Renal cortical epithelial cell (primary cell): Measurements from ENCODE around the gene KIAA0408. TPM values are rescaled to one million over a fixed set of nuclear protein-coding genes. Genes with fewer than 3 reads are reported as not detected.
"Not testable (repeated sequence)": the region's sequence is repeated elsewhere in the genome, so short reads cannot be mapped to it uniquely, and the experiment has no call there.

Source experiments
- DNase-seq: peaks from one replicate; pipeline ENCODE4 v3.0.0-alpha.2; 2011; ENCODE audit warnings: low read depth
- total RNA-seq: library from RNA; depleted of rRNA; stranded (reverse); fragments of >200 nt; gene quantifications from 2 replicates; pipeline ENCODE4 v1.2.3, GENCODE V29; 2014

KIAA0408 gene
- total RNA-seq, 1 donor from 2014 or later = 4.4 TPM

DNA sequence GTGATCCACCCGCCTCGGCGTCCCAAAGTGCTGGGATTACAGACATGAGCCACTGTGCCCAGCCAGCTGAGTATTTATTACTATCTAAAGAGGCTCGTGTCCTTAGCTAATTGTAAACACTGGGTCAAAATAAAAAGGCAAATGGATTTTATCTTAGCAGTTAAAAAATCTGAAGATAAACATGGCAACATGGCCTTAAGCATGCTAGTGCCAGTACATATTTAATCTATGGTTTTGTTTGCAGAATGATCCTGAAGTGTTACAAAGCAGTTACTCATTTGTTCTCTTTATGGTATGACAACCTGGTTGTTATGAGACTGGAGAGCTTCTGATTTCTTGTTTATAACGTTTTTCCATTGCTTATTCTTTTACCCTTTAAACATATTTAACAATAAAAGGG is 3.9 kb upstream of the KIAA0408 start:
- DNase-seq = no peak

DNA sequence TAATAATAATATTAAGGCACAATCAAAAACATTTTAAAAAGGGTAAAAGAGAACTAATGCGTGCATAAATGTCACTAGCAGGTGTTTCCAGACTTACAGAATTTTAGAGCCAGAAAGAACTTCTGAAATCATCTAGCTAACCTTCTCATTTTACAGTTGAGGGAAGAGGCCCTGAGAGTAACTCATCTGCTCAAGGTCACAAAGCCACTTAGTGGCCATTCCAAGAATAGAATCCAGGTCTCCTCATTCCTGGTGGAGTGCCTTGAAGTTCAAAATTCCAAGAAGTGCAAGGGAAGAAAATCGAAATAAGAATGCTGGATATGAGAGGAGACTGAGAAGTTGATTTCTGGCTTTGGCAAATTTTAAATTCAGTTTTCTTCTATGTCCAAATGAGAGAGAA is 3.2 kb upstream of the KIAA0408 start:
- DNase-seq = no peak

GRCh38 chr6:127460465-127460864 is 1.3 kb upstream of the KIAA0408 start:
- no peak for DNase-seq

DNA sequence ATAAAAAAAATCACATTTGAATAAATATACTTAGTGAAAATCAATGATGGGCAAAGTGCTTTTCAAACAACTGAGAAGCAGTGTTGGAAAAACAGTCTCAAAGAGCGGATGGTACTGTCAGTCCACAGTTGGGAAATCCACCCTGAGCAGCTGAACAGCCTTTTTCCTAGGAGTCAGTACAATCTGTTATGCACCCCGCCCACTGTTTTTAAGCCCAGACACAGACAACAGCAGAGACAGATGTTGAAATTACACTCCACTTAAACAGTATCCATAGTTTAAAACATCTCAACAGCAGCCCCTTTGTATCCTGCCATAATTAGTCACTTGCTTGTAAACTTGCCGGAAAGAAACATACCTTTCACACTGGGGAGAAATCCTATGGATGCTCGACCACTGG is 372 bp downstream of the KIAA0408 start:
- no peak for DNase-seq

DNA sequence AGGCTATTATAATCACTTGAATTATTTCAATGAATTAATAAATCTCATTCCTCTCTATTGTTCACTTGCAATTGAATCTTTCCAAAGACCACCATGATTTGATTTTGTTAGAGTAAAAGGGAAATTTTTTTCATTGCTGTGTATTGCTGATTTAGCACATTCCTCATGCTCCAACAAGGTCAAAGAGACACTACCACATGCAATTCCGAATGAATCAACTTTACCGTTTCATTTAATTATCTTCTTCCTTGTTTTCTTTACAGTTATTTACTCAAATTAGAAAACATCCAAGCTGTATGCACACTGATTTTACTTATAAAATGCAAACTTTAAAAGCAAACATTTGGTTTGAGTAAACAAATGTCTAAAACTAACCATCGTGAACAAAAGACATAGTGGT is 967 bp downstream of the KIAA0408 start:
- no peak for DNase-seq

- peak; percentile 89 for DNase-seq
These were observed 1.6 kb downstream of the KIAA0408 start for GRCh38 chr6:127457456-127458064.

- no peak for DNase-seq
These were observed 2.7 kb downstream of the KIAA0408 start for GRCh38 chr6:127456465-127456864.

GRCh38 chr6:127453845-127454619 is 5.2 kb downstream of the KIAA0408 start:
- DNase-seq = no peak

- no peak for DNase-seq
These were observed 6.4 kb downstream of the KIAA0408 start for GRCh38 chr6:127452803-127453202.

DNA sequence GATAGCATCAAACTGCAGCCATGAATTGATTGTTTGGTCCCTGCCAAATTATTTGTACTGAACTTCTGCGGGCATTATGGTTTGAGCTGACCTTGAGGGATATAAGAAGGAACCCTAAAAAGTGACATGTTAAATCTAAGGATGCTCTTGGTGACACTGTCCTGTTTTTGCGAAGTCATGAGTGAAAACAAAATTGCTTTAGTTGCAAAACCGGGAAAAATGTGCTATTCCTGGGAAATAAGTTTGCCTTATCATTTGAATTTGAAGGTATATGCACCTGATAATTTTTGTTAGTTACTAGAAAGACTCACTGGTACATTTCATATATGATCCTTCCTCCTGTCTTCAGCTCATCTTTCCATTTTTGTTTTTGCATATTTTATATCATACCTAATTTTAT is 7.8 kb downstream of the KIAA0408 start:
- DNase-seq = no peak

DNA sequence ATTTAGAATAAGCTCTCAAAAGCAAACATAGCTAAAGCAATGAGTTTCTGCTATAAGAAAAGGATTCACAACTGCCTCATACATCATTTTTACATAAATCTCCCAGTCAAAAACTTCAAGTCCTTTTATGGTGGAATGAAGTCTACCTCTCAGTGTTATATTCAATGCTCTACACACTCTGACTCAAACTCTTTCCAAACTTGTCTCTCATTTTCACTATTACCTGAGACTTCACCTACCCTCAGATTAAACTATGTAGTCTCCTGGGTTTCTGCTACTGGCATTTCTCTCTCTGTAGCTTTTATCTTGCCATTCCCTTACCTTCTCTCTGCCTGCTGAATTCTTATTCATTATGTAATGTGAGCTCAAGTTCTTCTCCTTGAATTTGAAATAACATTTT is 11.4 kb downstream of the KIAA0408 start:
- no peak for DNase-seq

DNA sequence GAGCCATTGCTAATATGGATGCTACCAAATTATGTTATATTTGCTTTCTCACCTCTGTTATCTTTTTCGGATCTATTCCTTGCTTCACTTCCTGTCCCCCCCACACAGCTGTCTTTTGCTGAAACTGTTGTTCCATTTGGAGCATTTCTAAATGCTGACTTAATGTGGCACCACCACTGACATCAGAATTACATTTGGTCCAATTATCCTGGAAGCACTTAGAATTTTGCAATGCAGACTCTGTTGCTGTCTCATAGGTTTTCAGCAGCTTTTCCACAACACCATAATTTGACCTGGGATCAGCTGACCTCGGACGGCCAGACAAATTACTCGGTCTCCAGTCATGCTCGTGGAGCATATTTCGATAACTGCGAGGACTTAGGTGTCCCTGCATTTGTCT is 12.8 kb downstream of the KIAA0408 start:
- no peak for DNase-seq

DNA sequence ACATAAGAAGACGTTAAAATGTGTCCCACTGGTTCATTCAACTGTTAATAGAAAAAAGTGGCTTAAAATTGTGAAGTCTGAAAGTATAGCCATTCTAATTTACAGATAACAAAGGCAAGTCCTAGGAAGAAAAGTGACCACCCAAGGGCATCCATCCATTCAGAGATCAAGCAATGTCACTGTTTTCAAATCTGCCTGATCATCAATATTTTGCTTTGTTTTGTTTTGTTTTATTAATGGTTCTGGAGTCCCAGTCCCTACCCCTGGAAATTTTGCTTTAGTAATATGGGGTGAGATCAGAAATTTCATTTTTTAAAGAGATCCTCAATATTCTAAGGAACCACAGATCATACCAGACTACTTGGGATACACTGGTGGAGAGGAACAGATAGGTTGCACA is 17.3 kb downstream of the KIAA0408 start:
- no peak for DNase-seq

DNA sequence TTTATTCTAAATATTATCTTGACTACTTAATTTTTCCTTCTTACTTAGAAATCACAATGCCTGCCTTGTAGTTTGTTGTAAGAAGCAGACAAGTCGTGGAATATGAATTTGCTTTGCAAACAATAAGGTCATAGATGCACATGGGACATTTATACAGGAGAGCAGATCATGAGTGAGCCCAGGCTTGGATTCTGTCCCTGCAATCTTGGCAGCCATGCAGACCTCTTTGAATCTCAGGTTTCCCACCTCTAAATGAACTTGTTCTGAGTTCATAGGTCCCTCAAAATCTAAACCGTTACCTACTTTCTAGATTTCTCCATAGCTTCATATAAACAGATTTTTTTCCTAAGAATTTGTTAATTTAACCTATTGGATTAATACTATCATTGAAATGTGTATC is 19.5 kb downstream of the KIAA0408 start:
- DNase-seq = no peak

GRCh38 chr6:127436578-127437110 is 22.5 kb downstream of the KIAA0408 start:
- DNase-seq = no peak

DNA sequence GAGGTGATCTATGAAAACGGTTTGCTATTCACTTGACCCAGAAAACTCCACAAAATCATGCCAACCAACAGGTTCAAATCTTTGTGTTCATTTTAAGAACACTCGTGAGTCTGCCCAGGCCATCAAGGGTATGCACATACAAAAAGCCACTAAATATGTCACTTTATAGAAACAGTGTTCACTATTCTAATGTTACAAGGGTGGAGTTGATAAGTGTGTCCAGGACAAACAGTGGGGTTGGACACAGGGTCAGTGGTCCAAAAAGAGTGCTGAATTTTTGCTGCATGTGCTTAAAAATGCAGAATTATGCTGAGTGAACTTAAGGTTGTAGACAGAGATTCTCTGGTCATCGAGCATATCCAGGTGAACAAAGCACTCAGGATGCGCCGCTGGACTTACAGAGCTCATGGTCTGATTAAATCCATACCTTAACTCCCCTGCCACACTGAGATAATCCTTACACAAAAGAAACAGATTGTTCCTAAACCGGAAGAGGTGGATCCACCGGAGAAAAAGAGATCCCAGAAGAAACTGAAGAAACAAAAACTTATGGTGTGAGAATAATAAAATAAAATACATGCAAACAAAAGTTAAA is 23.5 kb downstream of the KIAA0408 start:
- DNase-seq = no peak

GRCh38 chr6:127434651-127435050 is 24.5 kb downstream of the KIAA0408 start:
- no peak for DNase-seq

DNA sequence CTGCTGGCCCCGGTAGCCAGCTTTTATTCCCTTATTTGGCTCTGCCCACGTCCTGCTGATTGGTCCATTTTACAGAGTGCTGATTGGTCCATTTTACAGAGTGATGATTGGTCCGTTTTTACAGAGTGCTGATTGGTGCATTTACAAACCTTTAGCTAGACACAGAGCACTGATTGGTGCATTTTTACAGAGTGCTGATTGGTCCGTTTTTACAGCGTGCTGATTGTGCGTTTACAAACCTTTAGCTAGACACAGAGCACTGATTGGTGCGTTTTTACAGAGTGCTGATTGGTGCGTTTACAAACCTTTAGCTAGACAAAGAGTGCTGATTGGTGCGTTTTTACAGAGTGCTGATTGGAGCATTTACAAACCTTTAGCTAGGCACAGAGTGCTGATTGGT is 30.6 kb downstream of the KIAA0408 start:
- DNase-seq = not testable (repeated sequence)

GRCh38 chr6:127423921-127424320 is 35.3 kb downstream of the KIAA0408 start:
- DNase-seq = no peak

DNA sequence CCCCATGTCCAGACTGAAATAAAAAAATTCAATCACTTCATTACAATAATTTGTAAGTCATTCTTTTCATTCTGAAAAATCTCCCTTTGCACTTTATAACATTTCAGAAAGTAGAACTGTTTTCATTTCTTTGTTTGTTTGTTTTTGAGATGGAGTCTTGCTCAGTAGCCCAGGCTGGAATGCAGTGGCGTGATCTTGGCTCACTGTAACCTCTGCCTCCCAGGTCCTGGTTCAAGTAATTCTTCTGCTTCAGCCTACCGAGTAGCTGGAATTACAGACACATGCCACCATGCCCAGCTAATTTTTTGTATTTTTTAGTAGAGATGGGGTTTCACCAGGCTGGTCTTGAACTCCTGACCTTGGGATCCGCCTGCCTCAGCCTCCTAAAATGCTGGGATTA is 38.0 kb downstream of the KIAA0408 start:
- not testable (repeated sequence) for DNase-seq

DNA sequence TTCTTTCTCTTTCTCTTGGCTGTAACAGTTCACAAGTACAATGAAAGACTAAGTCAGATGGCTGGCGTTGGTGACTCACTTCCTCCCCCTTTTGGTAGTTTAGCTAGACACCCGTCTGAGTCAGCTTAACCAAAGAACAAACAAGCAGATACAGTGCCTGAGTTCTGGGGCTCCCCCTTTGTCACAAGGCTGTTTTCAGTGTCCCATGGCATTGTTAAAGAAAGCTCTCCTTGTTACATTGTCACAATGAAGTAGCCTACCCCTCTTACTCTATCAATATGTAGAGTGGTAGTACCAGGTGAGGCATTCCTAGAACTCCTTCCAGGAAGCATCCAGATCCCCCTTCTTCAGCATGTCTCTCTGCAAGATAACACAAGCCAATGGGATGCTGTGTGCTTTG is 38.6 kb downstream of the KIAA0408 start:
- peak; percentile 97 for DNase-seq

GRCh38 chr6:127415096-127415495 is 44.1 kb downstream of the KIAA0408 start:
- no peak for DNase-seq

DNA sequence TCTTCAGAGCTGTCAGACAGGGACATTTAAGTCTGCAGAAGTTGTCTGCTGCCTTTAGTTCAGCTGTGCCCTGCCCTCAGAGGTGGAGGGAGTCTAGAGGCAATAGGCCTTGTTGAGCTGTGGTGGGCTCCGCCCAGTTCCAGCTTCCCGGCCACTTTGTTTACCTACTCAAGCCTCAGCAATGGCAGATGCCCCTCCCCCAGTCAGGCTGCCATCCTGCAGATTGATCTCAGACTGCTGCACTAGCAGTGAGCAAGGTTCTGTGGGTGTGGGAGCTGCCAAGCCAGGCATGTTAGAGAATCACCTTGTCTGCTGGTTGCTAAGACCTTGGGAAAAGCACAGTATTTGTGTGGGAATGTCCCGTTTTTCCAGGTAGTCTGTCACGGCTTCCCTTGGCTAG is 46.1 kb downstream of the KIAA0408 start:
- DNase-seq = peak; percentile 43
